Endothelial cell of umbilical vein (primary cell): ENCODE results near the gene CSGALNACT2.

ENCODE experiments used
- CTCF ChIP-seq, 2 donors: IDR thresholded peaks; 1 replicate in 1 of 2; 2 replicates in 1 of 2; pipeline ENCODE4 v1.5.1; 2011; ENCODE audit warnings: low read length in 2 of 2, mild to moderate bottlenecking in 2 of 2, moderate library complexity in 2 of 2, control low read depth in 1 of 2, inconsistent platforms in 1 of 2, low read depth in 1 of 2; ENCODE audit not compliant: insufficient read depth in 1 of 2; ENCODE audit errors: extremely low read depth in 1 of 2
- EZH2 ChIP-seq: IDR thresholded peaks from 2 replicates; pipeline ENCODE4 v1.6.1; 2012; ENCODE audit warnings: borderline replicate concordance, low read depth, mild to moderate bottlenecking, moderate library complexity, low read length, inconsistent platforms; ENCODE audit not compliant: severe bottlenecking
- JUN ChIP-seq: IDR thresholded peaks from 2 replicates; pipeline ENCODE4 v1.6.1; 2011; ENCODE audit warnings: borderline replicate concordance, low read depth; ENCODE audit not compliant: insufficient read length, insufficient read depth
- MAX ChIP-seq: IDR thresholded peaks from 2 replicates; pipeline ENCODE4 v1.6.1; 2011; ENCODE audit not compliant: insufficient read depth, insufficient read length
- MYC ChIP-seq: IDR thresholded peaks from one replicate; pipeline ENCODE4 v1.6.1; 2011; ENCODE audit warnings: mild to moderate bottlenecking, low read depth, low read length
- POLR2A ChIP-seq: IDR thresholded peaks from 2 replicates; pipeline ENCODE4 v1.6.1; 2012; ENCODE audit warnings: low read depth, mild to moderate bottlenecking, control low read depth, low read length
- POLR2AphosphoS5 ChIP-seq: IDR thresholded peaks from 2 replicates; pipeline ENCODE4 v1.6.1; 2012; ENCODE audit warnings: low read depth, mild to moderate bottlenecking, control low read depth, low read length, moderate library complexity; ENCODE audit not compliant: insufficient read depth

GRCh38 chr10:43113201-43114087 is 24.8 kb upstream of the CSGALNACT2 start:
- TF ChIP-seq CTCF (IDR thresholded peaks at IDR 0.05; ENCODE audit: extremely low read depth in 1 of 2, insufficient read depth in 1 of 2, low read depth in 1 of 2, low read length in 2 of 2), result no peak
- no peak for TF ChIP-seq POLR2AphosphoS5
- no peak for TF ChIP-seq EZH2
- no peak for TF ChIP-seq MAX
- TF ChIP-seq POLR2A, result no peak
- TF ChIP-seq JUN, result no peak
- no peak for TF ChIP-seq MYC
